GM21390 (cell line): Measurements from ENCODE around the gene MYRFL.
"Not testable (repeated sequence)": the region's sequence is repeated elsewhere in the genome, so short reads cannot be mapped to it uniquely, and the experiment has no call there.

Experiments used
- ATAC-seq: cut with Tn5 transposase; IDR thresholded peaks from one replicate; pipeline ENCODE4 v1.9.1; 2021; ENCODE audit not compliant: unreplicated experiment

The MYRFL gene

DNA sequence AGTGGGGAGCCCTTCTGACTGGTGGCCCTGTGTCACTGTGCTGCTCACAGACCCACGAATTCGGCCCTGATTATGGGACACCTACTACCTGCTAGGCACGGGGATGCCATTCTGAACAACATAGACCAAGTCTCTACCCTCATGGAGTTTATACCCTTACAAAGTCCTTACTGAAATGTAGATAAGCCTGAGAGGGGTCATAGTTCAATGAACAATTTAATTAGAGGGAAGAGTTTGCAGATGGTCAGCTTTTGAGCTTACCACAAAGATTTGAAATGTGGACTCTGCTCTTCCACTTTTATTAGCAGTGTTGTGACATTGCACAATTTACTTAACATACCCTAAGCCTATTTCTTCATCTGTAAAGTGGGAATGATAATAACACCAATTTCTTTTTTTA, 161.1 kb downstream of the MYRFL start:
- no peak for ATAC-seq

- no peak for ATAC-seq
Measured at GRCh38 chr12:69987579-69988091, 162.6 kb downstream of the MYRFL start.

- ATAC-seq, result no peak
Measured at GRCh38 chr12:69988481-69989321, 163.7 kb downstream of the MYRFL start.

DNA sequence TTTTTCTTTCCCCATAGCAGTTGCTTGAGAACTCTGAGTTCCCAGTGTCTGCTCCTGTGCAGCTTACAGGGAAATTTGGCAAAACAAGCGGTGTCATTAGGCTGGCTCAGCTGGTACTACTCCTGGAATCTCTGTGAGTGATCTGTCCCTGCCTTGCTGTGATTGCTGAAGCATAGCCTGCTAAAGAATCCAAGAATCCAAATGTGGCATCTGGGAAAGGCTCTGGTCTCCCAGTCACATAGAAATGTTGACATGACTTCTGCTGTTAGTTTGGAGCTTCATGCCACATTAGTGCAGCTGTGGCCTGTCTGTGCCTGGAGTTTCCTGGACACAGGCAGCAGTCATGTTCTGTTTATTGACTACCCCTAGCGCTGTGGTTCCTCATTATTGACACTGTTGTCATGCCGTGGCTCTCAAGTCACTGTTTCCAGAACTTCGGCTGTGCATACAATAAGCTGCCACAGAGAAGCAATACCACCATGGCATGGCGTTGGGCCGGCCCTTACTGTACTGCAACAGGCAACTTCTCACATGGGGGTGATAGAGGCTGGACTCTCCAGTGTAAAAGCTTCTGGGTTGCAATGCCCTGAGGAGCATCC, 166.8 kb downstream of the MYRFL start:
- ATAC-seq, result no peak

- ATAC-seq, result no peak
Measured at GRCh38 chr12:69993433-69993832, 168.4 kb downstream of the MYRFL start.

GRCh38 chr12:69994086-69994485, 169.1 kb downstream of the MYRFL start:
- not testable (repeated sequence) for ATAC-seq

GRCh38 chr12:69994724-69995173, 169.7 kb downstream of the MYRFL start:
- no peak for ATAC-seq

DNA sequence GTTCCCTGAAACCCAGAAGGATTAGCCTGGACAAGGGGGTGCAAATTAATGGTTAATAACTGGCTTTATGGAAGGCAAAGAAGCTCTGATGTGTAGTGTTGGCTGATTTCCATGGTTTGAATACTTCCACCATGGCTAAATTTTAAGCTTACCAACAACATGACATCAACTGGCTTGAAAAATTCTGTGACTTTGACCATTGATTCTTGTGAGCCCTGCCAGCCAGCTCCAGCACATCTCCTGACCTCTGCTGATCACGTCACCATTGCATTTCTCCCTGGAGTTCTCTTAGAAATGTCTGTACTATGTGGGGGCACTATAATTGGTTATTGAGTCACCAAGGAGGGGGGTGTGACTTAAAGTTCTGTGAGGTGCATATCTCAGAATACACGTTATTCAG, 171.2 kb downstream of the MYRFL start:
- ATAC-seq, result no peak

DNA sequence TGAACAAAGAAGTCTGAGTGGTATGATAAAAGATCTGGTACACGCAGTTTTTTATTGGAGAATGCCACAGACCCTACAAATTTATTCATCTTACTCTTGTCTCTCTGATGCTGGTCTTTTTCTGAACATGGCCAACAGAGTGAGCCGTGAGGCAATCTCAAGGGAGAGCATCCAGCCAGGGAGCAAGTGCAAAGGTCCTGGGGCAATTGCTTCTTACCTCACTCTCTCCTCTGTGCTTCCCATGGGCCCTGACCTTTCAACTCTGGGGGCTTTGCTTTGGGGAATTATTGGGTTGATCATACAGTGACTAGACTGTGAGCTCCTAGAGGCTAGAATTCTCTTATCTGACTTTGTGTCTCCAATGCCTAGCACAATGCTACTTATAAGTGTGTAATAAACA, 171.7 kb downstream of the MYRFL start:
- no peak for ATAC-seq

GRCh38 chr12:69998011-69998410, 173.0 kb downstream of the MYRFL start:
- no peak for ATAC-seq

GRCh38 chr12:69998922-69999321, 173.9 kb downstream of the MYRFL start:
- no peak for ATAC-seq

DNA sequence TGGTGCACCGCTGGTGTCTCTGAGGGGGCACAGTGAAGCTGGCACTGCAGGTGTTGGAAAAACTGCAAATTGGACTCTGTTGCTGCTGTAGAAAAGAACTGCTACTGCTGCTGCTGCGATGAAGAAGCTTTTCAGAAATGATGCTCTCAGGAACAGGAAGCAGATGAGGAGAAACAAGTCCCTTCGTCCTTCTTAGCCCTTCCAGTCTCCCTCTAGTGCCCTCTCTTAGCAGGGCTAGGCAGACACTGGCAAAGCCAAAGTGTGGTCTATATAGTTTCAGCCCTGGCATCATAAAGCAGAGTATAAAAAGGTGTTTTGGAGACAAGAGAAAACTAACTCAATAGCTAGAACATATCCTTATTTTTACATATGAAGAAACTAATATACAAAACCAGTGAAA, 174.5 kb downstream of the MYRFL start:
- ATAC-seq, result no peak

DNA sequence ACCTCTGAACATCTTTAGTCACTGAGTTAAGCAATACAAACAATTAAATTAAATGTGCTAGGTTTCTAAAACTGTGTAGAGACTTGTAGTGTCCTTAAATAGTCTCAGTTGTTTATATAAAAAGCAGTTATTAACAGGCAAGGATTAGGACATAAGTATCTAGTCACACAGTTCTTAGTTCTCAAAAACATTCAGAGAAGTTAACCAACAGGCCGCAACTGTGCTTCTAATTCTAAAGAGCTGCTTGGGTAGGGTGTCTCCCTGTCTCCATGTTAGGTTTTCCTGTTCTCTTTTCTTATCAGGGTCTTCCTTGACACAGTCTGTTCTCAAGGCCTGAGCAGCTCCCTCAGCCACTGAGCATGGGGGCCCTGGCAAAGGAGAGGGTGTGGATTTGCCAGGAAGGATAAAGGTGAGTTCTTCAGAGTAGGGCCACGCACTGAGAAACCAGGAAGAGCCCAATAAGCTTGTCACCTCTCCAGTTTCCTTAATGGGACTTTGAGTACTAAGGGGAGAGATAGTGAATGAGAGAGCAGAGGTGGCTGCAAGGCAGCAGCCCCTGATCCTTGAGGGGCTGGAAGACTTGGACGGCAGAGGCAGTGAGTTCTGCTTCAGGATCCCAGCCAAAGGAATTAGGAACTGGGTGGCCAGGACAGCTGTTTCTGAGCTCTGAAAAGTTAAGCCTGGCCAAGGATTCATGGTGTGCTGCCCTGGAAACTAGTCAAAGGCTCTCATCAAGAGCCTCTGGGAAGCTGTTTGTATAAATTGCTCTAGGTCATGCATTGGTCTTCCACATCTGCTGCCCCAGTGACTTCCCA, 177.3 kb downstream of the MYRFL start:
- no peak for ATAC-seq

- ATAC-seq, result no peak
Measured at GRCh38 chr12:70002912-70003255, 177.9 kb downstream of the MYRFL start.

- ATAC-seq, result no peak
Measured at GRCh38 chr12:70005864-70006618, 181.0 kb downstream of the MYRFL start.

DNA sequence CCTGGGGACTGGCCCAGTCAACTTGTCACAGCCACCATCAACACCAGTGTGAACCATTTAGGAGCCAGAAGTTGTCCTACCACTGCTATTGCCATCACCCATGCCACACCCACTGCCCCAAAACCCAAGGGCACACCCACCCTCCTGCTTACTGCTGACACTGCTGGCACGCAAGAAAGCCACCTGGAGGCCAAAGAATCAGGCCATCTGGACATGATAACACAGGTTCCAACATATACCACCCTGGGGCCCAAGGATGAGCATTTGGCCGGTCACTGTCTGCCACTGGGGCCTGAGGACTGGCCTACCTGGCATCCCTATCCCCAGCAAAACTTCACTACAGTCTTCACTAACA, 181.6 kb downstream of the MYRFL start:
- ATAC-seq, result no peak

- no peak for ATAC-seq
Measured at GRCh38 chr12:70007687-70008086, 182.7 kb downstream of the MYRFL start.
